ENCODE data around the gene HS1BP3. TPM values are rescaled to one million over a fixed set of nuclear protein-coding genes. Genes with fewer than 3 reads are reported as not detected.

HS1BP3 gene
- total RNA-seq, 1 experiment from 2014 or later = 19.6 TPM

DNA sequence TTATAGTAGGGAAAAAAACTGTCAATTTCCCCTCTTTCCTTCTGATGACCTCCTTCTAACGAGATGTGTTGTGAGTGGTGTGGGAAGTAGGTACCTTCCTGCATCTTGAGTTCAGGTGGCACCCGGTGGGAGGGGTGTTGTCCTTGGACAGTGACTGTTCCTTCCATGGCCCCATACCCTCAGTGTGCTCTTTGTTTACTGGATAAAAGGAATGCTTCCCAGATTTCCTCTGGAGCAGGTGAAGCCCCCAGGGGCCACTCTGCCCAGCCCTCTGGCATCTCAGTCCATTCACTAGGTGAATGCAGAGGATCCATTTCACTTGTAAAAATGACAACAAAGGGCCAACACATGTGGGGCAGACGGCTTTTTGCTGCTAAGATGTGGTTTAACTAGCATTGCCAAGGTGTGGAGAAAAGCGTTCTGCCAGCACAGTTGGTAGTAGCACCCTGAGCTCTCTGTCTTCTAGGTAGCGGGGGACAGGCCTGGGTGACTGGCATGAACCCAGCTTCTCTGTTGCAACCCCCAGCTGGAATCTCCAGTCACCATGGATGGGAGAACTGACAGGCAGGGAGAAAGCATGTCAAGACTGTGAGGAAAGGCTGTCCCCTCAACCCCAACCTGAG is 22.9 kb upstream of the HS1BP3 start:
- ATAC-seq (no peak), DNase-seq (no peak)
- no peaks in the 10 kb centered on the region for H3K36me3 ChIP-seq (ENCODE audit: low read depth, low read length)
- peaks cover 9% of the 10 kb centered on the region for H3K4me1 ChIP-seq (ENCODE audit: insufficient read depth, low read length)
- ChIA-PET CTCF (no interaction called here), POLR2A (ENCODE audit: unreplicated experiment) (no interaction called here)
- no peak overlapping the region for H3K4me3 ChIP-seq (ENCODE audit: low read length)
- intact Hi-C loops (cut with micrococcal nuclease) = no loop called here
- no peak overlapping the region for H3K9ac ChIP-seq (ENCODE audit: low read length)
- H3K4me2 ChIP-seq (ENCODE audit: low read length) = no peak overlapping the region
- no TSS peak for BruUV-seq (replicated peaks)
- H3K9me2 ChIP-seq (replicated peaks; ENCODE audit: low read length) = no peaks in the 10 kb centered on the region
- no peaks in the 10 kb centered on the region for H3K79me2 ChIP-seq (ENCODE audit: low read length)
- TF ChIP-seq, protein P1, sequence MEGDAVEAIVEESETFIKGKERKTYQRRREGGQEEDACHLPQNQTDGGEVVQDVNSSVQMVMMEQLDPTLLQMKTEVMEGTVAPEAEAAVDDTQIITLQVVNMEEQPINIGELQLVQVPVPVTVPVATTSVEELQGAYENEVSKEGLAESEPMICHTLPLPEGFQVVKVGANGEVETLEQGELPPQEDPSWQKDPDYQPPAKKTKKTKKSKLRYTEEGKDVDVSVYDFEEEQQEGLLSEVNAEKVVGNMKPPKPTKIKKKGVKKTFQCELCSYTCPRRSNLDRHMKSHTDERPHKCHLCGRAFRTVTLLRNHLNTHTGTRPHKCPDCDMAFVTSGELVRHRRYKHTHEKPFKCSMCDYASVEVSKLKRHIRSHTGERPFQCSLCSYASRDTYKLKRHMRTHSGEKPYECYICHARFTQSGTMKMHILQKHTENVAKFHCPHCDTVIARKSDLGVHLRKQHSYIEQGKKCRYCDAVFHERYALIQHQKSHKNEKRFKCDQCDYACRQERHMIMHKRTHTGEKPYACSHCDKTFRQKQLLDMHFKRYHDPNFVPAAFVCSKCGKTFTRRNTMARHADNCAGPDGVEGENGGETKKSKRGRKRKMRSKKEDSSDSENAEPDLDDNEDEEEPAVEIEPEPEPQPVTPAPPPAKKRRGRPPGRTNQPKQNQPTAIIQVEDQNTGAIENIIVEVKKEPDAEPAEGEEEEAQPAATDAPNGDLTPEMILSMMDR (conservative IDR thresholded peaks at IDR 0.05; ENCODE audit: low read depth, low read length) = no peak
- TF ChIP-seq EZH2phosphoT487 (IDR thresholded peaks at IDR 0.05; ENCODE audit: borderline replicate concordance, low read length) (no peak), EZH2 (IDR thresholded peaks at IDR 0.05; ENCODE audit: low read length, unreplicated experiment) (no peak)
- no peak overlapping the region for H2AFZ ChIP-seq (ENCODE audit: low read length)
- H3K27ac ChIP-seq (ENCODE audit: low read length) = no peak overlapping the region
- H3F3A ChIP-seq (ENCODE audit: low read length, unreplicated experiment) = no peaks in the 10 kb centered on the region
- peaks cover 5% of the 10 kb centered on the region; the same call in 1 of the 2 replicates for H3K27me3 ChIP-seq (ENCODE audit: low read length)
- no peaks in the 10 kb centered on the region for H4K20me1 ChIP-seq (ENCODE audit: low read length)
- H3K9me3 ChIP-seq (ENCODE audit: low read length) = no peaks in the 10 kb centered on the region

DNA sequence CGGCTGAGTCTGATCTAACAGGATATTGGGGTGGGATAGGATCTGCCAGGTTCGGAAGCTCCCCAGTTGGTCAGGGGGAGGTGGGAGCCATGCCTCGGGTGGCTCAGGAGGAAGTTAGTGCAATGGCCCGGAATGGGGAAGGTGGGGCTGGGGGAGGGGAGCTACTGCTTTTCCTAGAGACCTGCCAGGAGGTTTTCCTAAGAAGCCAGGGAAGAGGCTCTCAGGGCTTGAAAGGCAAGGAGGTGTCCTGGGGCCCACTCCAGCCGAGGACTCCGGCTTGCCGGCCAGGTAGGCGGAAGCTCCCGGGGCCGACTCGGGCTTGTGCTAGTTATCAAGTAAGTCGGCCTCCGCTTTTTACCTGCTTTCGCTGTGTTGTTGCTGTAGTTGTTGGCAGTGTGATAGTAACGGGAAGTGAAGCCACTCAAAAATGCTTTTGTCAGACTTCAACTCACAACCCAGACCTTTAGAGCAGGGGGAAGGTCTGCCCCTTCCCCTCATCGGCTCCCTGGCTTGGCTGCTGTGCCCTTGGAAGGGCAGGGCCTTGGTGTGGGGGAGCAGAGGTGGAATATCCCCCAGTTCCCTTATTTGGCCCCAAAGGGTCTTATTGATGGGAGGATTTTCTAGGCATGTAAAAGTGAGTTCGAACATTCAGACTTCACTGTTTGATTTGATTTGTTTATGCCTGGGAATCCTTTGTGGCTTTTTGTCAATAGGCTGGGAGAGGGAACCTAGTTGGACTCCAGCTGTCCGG is 21.5 kb upstream of the HS1BP3 start:
- Histone ChIP-seq H3K9ac (ENCODE audit: low read length) (no peak overlapping the region), H3K9me2 (replicated peaks; ENCODE audit: low read length) (no peaks in the 10 kb centered on the region), H3K4me3 (ENCODE audit: low read length) (no peak overlapping the region), H3K4me2 (ENCODE audit: low read length) (no peak overlapping the region), H3K27ac (ENCODE audit: low read length) (no peak overlapping the region), H3K9me3 (ENCODE audit: low read length) (no peaks in the 10 kb centered on the region), H3K36me3 (ENCODE audit: low read depth, low read length) (no peaks in the 10 kb centered on the region), H3K4me1 (ENCODE audit: insufficient read depth, low read length) (peaks cover 9% of the 10 kb centered on the region), H4K20me1 (ENCODE audit: low read length) (no peaks in the 10 kb centered on the region), H3F3A (ENCODE audit: low read length, unreplicated experiment) (no peaks in the 10 kb centered on the region), H3K79me2 (ENCODE audit: low read length) (no peaks in the 10 kb centered on the region), H2AFZ (ENCODE audit: low read length) (no peak overlapping the region), H3K27me3 (ENCODE audit: low read length) (peaks cover 13% of the 10 kb centered on the region)
- DNase-seq = no peak
- BruUV-seq (replicated peaks) = no TSS peak
- ChIA-PET POLR2A (ENCODE audit: unreplicated experiment) (no interaction called here), CTCF (no interaction called here)
- TF ChIP-seq EZH2 (IDR thresholded peaks at IDR 0.05; ENCODE audit: low read length, unreplicated experiment) = no peak
- intact Hi-C loops (cut with micrococcal nuclease) = no loop called here
- no peak for ATAC-seq

DNA sequence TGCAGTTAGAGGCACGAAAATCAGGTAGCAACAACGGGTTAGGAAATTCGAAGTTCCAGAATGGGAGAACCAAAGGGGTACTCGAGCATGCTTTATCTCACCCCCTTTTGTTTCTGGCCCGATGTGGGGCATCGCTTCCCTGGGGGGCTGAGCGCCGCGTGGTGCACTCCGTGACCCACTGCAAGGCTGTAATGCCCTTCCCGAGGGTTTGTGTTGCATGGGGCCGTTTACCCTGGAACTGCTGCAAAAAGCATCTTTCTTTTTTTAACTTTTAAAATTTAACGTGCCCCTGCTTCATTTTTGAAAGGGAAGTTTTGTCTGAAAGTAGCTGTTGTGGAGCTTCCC is 20.8 kb upstream of the HS1BP3 start:
- POLR2A ChIA-PET (ENCODE audit: unreplicated experiment) = no interaction called here
- H3K79me2 ChIP-seq (ENCODE audit: low read length) = no peaks in the 10 kb centered on the region
- H3K4me3 ChIP-seq (ENCODE audit: low read length) = no peak overlapping the region
- no peak overlapping the region for H2AFZ ChIP-seq (ENCODE audit: low read length)
- CTCF ChIA-PET = no interaction called here
- no peaks in the 10 kb centered on the region for H3K36me3 ChIP-seq (ENCODE audit: low read depth, low read length)
- DNase-seq = no peak
- BruUV-seq (replicated peaks) = no TSS peak
- intact Hi-C loops (cut with micrococcal nuclease) = no loop called here
- H3K4me2 ChIP-seq (ENCODE audit: low read length) = no peak overlapping the region
- H3K27ac ChIP-seq (ENCODE audit: low read length) = no peak overlapping the region
- no peak for TF ChIP-seq EZH2 (IDR thresholded peaks at IDR 0.05; ENCODE audit: low read length, unreplicated experiment)
- no peak for TF ChIP-seq EZH2phosphoT487 (IDR thresholded peaks at IDR 0.05; ENCODE audit: borderline replicate concordance, low read length)
- TF ChIP-seq, protein P1 (conservative IDR thresholded peaks at IDR 0.05; ENCODE audit: low read depth, low read length) = no peak
- H3K9me3 ChIP-seq (ENCODE audit: low read length) = no peaks in the 10 kb centered on the region
- H3K9ac ChIP-seq (ENCODE audit: low read length) = no peak overlapping the region
- H3K27me3 ChIP-seq (ENCODE audit: low read length) = peaks cover 15% of the 10 kb centered on the region
- no peaks in the 10 kb centered on the region for H3K9me2 ChIP-seq (replicated peaks; ENCODE audit: low read length)
- H3F3A ChIP-seq (ENCODE audit: low read length, unreplicated experiment) = no peaks in the 10 kb centered on the region
- no peaks in the 10 kb centered on the region for H4K20me1 ChIP-seq (ENCODE audit: low read length)
- no peak for ATAC-seq
- H3K4me1 ChIP-seq (ENCODE audit: insufficient read depth, low read length) = peaks cover 9% of the 10 kb centered on the region

Data from PC-3 (cell line).